Activated B cell treated with CpG ODN at 0.5 μM for 24 hours (primary cell): Measurements from ENCODE around the gene PRMT7. TPM values are rescaled to one million over a fixed set of nuclear protein-coding genes. Genes with fewer than 3 reads are reported as not detected.

Experiments used
- ATAC-seq: fragments of 200-7000 bp; cut with Tn5 transposase; one replicate; pipeline ENCODE4 v1.10.0; 2021; ENCODE audit warnings: low read depth, mild to moderate bottlenecking, moderate library complexity
- CTCF ChIA-PET: fragments of 350-600 bp; sonication (Branson Sonifier 250); formaldehyde crosslinking; loops from one replicate; lab custom pipeline; 2021; ENCODE audit warnings: antibody characterized with exemption; lab: Charles Lee
- POLR2A ChIA-PET: fragments of 350-600 bp; sonication (Branson Sonifier 250); formaldehyde crosslinking; loops from one replicate; lab custom pipeline; 2021; ENCODE audit warnings: antibody characterized with exemption; lab: Charles Lee
- DNase-seq: peaks from one replicate; pipeline ENCODE4 v3.0.0; 2022
- H3K27ac Mint-ChIP-seq: one replicate; pipeline ENCODE4 v1.8.0; 2020; ENCODE audit warnings: mixed read lengths
- H3K27me3 Mint-ChIP-seq: one replicate; pipeline ENCODE4 v1.8.0; 2021; ENCODE audit warnings: mixed read lengths
- H3K36me3 Mint-ChIP-seq: one replicate; pipeline ENCODE4 v1.8.0; 2021; ENCODE audit warnings: low read depth, mixed read lengths
- H3K4me1 Mint-ChIP-seq: one replicate; pipeline ENCODE4 v1.8.0; 2021; ENCODE audit warnings: mixed read lengths
- H3K4me3 Mint-ChIP-seq: one replicate; pipeline ENCODE4 v1.8.0; 2020; ENCODE audit warnings: mild to moderate bottlenecking, mixed read lengths
- H3K9me3 Mint-ChIP-seq: one replicate; pipeline ENCODE4 v1.8.0; 2020; ENCODE audit warnings: mixed read lengths
- intact Hi-C: fragments of 100-400 bp; cut with micrococcal nuclease; formaldehyde crosslinking; loops from one replicate; pipeline ENCODE4 v1.15.1; 2024
- total RNA-seq: library from RNA; stranded (reverse); gene quantifications from 2 replicates; pipeline ENCODE4 v1.2.3, GENCODE V29; 2022
- TF ChIP-seq, protein P1 (sequence below): fragments of 200-600 bp; IDR thresholded peaks from one replicate; pipeline ENCODE4 v1.8.0; 2022; ENCODE audit warnings: antibody characterized with exemption, mild to moderate bottlenecking

Gene PRMT7
- total RNA-seq, 1 donor from 2014 or later: 50.3 TPM

DNA sequence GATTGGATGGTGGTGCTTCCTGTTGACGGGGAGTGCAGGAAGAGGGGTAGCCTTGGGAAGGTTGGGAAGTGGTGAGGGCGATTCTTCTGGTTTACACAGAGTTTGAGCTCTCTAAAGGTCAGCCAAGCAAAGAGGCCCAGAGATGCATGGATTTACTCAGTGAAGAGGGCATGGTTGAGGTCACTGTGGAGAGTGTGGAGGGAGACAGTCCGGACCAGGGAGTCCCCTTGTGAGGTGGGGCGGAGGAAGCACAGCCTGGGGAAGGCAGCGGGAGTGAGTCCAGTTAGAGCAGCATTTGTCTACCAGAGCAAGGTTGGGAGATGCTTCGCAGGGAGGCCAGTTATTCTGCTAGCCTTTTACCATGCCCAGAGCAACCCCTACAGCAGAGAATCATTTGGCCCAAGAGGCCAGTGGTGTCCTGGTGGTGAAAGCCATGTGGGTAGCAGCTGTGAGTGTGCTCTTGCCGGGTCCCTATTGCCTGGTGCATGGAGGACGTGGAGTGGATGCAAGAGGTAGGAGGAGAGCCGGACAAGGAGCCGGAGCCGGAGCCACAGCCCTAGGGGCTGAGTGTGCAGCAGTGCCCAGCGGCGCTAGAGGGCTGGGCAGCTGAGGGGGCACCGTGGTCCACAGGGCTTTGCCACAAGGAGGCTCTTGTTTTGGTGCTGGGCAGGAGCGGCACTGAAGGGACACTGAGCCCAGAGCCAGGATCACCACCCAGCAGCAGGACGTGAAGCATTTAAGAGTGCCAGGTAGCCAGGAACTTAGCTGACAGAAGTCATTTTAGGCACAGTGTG is 27.7 kb downstream of the PRMT7 start:
- ATAC-seq (no peak), DNase-seq (no peak)
- intact Hi-C loops: no loop called here
- Mint-ChIP-seq H3K27ac (no peak overlapping the region), H3K36me3 (peaks cover 78% of the 10 kb centered on the region), H3K4me3 (no peak overlapping the region), H3K9me3 (no peaks in the 10 kb centered on the region), H3K4me1 (no peaks in the 10 kb centered on the region), H3K27me3 (no peaks in the 10 kb centered on the region)
- ChIA-PET POLR2A (no interaction called here), CTCF (interaction anchor here (1.5 kb wide), 1 partner anchor 74 kb away, joined by 4 read pairs; the partner anchor contains the start of gene SLC7A6)
- TF ChIP-seq, protein P1, sequence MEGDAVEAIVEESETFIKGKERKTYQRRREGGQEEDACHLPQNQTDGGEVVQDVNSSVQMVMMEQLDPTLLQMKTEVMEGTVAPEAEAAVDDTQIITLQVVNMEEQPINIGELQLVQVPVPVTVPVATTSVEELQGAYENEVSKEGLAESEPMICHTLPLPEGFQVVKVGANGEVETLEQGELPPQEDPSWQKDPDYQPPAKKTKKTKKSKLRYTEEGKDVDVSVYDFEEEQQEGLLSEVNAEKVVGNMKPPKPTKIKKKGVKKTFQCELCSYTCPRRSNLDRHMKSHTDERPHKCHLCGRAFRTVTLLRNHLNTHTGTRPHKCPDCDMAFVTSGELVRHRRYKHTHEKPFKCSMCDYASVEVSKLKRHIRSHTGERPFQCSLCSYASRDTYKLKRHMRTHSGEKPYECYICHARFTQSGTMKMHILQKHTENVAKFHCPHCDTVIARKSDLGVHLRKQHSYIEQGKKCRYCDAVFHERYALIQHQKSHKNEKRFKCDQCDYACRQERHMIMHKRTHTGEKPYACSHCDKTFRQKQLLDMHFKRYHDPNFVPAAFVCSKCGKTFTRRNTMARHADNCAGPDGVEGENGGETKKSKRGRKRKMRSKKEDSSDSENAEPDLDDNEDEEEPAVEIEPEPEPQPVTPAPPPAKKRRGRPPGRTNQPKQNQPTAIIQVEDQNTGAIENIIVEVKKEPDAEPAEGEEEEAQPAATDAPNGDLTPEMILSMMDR: no peak

- Mint-ChIP-seq H3K4me1 (no peaks in the 10 kb centered on the region), H3K9me3 (no peaks in the 10 kb centered on the region), H3K4me3 (no peak overlapping the region), H3K27ac (no peak overlapping the region), H3K36me3 (peaks cover 76% of the 10 kb centered on the region), H3K27me3 (no peaks in the 10 kb centered on the region)
- no peak for ATAC-seq
- CTCF ChIA-PET: interaction anchor here (1.3 kb wide), 1 partner anchor 77 kb away, joined by 4 read pairs; no protein-coding TSS in a partner anchor
- DNase-seq: no peak
- TF ChIP-seq, protein P1: no peak
- intact Hi-C loops: no loop called here
- POLR2A ChIA-PET: no interaction called here
These were observed 28.4 kb downstream of the PRMT7 start for GRCh38 chr16:68339214-68339613.

DNA sequence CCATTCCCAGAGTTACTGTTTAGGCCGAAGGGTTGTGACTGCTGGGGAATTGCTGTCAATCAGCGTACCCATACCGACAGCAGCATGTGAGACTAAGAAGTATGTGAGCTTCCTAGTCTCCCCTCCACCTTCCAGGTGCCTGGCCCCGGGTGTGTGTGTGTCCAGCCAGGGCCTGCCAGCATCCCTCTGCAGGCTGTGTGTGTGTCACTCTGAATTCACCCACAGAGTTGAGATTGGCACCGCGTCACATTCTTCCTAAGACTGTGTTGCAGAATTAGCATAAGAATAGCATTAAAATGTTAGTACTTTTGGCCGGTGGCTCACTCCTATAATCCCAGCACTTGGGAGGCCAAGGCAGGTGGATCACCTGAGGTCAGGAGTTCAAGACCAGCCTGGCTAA is 31.8 kb downstream of the PRMT7 start:
- Mint-ChIP-seq H3K36me3 (peaks cover 85% of the 10 kb centered on the region), H3K27ac (no peak overlapping the region), H3K27me3 (no peaks in the 10 kb centered on the region), H3K4me3 (no peak overlapping the region), H3K9me3 (no peaks in the 10 kb centered on the region), H3K4me1 (no peaks in the 10 kb centered on the region)
- intact Hi-C loops: no loop called here
- DNase-seq (no peak), ATAC-seq (no peak)
- CTCF ChIA-PET: no interaction called here
- POLR2A ChIA-PET: no interaction called here
- TF ChIP-seq, protein P1: no peak

- H3K27me3 Mint-ChIP-seq: no peaks in the 10 kb centered on the region
- peaks cover 85% of the 10 kb centered on the region for H3K36me3 Mint-ChIP-seq
- ChIA-PET POLR2A (no interaction called here), CTCF (no interaction called here)
- TF ChIP-seq, protein P1: no peak
- no peak overlapping the region for H3K27ac Mint-ChIP-seq
- DNase-seq (no peak), ATAC-seq (no peak)
- intact Hi-C loops: no loop called here
- H3K4me3 Mint-ChIP-seq: no peak overlapping the region
- H3K4me1 Mint-ChIP-seq: no peaks in the 10 kb centered on the region
- no peaks in the 10 kb centered on the region for H3K9me3 Mint-ChIP-seq
These were observed 32.3 kb downstream of the PRMT7 start for GRCh38 chr16:68343137-68343536.

GRCh38 chr16:68344252-68344651 is 33.4 kb downstream of the PRMT7 start:
- TF ChIP-seq, protein P1: no peak
- no peak for DNase-seq
- ATAC-seq: no peak
- intact Hi-C loops: no loop called here
- Mint-ChIP-seq H3K27me3 (no peaks in the 10 kb centered on the region), H3K4me3 (no peak overlapping the region), H3K27ac (no peak overlapping the region), H3K9me3 (no peaks in the 10 kb centered on the region), H3K4me1 (no peaks in the 10 kb centered on the region), H3K36me3 (peaks cover 84% of the 10 kb centered on the region)
- ChIA-PET CTCF (interaction anchor here (1.8 kb wide), 1 partner anchor 83 kb away, joined by 5 read pairs; no protein-coding TSS in a partner anchor), POLR2A (no interaction called here)
